Measurements from ENCODE around the gene FBXO39. TPM values are rescaled to one million over a fixed set of nuclear protein-coding genes. Genes with fewer than 3 reads are reported as not detected.
"Not testable (repeated sequence)": the region's sequence is repeated elsewhere in the genome, so short reads cannot be mapped to it uniquely, and the experiment has no call there.

FBXO39 gene
- total RNA-seq, 2 experiments from 2014 or later = not detected

DNA sequence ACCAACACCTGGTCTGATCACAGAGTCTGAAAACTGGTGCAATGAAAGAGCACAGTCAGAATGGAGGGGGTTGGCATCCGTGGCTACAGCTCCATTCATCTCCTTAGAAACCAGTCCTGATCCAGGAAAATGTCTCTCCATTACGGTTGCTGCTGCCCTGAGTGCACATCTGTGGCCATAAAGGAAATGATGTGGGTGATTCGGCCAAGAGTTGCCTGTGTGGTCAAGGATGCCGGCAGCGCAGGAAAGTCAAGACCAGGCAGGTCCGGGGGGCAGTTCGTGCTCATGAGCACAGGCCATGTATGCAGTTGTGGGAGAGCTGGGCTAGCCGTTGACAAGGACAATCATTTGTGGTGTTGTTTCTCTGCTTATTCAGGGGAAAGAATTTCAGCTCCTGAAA lies 14.2 kb upstream of the FBXO39 start:
- CTCF ChIA-PET = no interaction called here
- no peak overlapping the region for H3K27ac Mint-ChIP-seq
- no peak for DNase-seq
- no peaks in the 10 kb centered on the region for H3K27me3 Mint-ChIP-seq (ENCODE audit: low read depth)
- intact Hi-C loops (cut with micrococcal nuclease) = no loop called here
- H3K4me3 Mint-ChIP-seq = no peak overlapping the region
- peaks cover 13% of the 10 kb centered on the region for H3K4me1 Mint-ChIP-seq (ENCODE audit: low read depth)
- peaks cover 87% of the 10 kb centered on the region for H3K36me3 Mint-ChIP-seq (ENCODE audit: low read depth)
- H3K9me3 Mint-ChIP-seq = peaks cover 9% of the 10 kb centered on the region

- peaks cover 42% of the 10 kb centered on the region for H3K9me3 Mint-ChIP-seq
- CTCF ChIA-PET = no interaction called here
- H3K4me3 Mint-ChIP-seq = no peak overlapping the region
- no peaks in the 10 kb centered on the region for H3K4me1 Mint-ChIP-seq (ENCODE audit: low read depth)
- intact Hi-C loops (cut with micrococcal nuclease) = no loop called here
- peaks cover 92% of the 10 kb centered on the region for H3K36me3 Mint-ChIP-seq (ENCODE audit: low read depth)
- no peak overlapping the region for H3K27ac Mint-ChIP-seq
- no peaks in the 10 kb centered on the region for H3K27me3 Mint-ChIP-seq (ENCODE audit: low read depth)
- DNase-seq = no peak
These were observed 7.6 kb upstream of the FBXO39 start for GRCh38 chr17:6768447-6768846.

DNA sequence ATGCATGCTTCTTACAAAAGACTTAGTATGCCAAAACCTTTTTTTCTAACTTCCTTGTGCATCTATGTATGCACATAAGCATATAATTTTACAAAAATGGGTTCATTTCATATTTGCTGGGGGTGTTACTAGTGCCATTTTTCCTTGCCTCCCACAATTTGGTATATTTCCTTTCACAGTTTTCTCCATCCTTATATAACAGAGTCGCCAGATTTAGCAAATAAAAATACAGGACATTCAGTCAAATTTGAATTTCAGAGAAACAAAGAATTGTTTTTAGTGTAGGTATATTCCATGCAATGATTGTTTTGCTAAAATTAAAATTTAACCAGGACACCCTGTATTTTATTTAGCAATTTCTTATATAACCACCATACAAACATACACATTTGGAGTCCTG lies 4.0 kb upstream of the FBXO39 start:
- H3K36me3 Mint-ChIP-seq (ENCODE audit: low read depth) = peaks cover 75% of the 10 kb centered on the region
- CTCF ChIA-PET = no interaction called here
- no peak overlapping the region for H3K4me3 Mint-ChIP-seq
- no peak overlapping the region for H3K27ac Mint-ChIP-seq
- peaks cover 3% of the 10 kb centered on the region for H3K4me1 Mint-ChIP-seq (ENCODE audit: low read depth)
- no peak for DNase-seq
- H3K27me3 Mint-ChIP-seq (ENCODE audit: low read depth) = peaks cover 13% of the 10 kb centered on the region
- intact Hi-C loops (cut with micrococcal nuclease) = no loop called here
- peaks cover 49% of the 10 kb centered on the region for H3K9me3 Mint-ChIP-seq

DNA sequence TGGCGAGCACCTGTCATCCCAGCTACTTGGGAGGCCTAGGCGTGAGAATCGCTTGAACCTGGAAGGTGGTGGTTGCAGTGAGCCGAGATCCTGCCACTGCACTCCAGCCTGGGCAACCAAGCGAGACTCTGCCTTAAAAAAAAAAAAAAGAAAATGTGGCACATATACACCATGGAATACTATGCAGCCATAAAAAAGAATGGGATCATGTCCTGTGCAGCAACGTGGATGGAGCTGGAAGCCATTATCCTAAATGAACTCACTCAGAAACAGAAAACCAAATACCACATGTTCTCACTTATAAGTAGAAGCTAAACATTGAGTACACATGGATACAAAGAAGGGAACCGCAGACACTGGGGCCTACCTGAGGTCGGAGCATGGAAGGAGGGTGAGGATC lies 1.1 kb upstream of the FBXO39 start:
- H3K36me3 Mint-ChIP-seq (ENCODE audit: low read depth) = peaks cover 48% of the 10 kb centered on the region
- DNase-seq; H3K27ac Mint-ChIP-seq; H3K4me3 Mint-ChIP-seq; intact Hi-C loops (cut with micrococcal nuclease); H3K4me1 Mint-ChIP-seq (ENCODE audit: low read depth); CTCF ChIA-PET: not testable (repeated sequence)
- peaks cover 32% of the 10 kb centered on the region for H3K9me3 Mint-ChIP-seq
- H3K27me3 Mint-ChIP-seq (ENCODE audit: low read depth) = peaks cover 35% of the 10 kb centered on the region

DNA sequence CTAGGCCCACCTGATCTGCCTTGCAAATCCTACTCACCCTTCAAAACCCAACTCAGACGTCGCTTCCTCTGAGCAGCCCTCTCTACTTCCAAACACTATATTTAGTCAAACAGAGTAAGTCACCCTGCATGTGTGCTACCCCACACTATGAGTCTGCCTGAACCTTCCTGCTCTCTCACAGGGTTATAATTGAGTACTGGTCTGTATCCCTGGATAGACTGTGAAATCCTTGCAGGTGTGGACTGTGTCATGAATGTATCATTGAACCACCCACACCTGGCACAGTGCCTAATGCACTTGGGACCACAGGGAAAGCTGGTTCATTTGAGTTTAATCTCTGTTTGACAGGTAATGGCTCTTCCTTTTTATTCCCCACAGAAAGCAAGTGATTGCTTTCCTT lies 3.4 kb downstream of the FBXO39 start:
- H3K27ac Mint-ChIP-seq = no peak overlapping the region
- intact Hi-C loops (cut with micrococcal nuclease) = no loop called here
- peaks cover 55% of the 10 kb centered on the region for H3K27me3 Mint-ChIP-seq (ENCODE audit: low read depth)
- H3K36me3 Mint-ChIP-seq (ENCODE audit: low read depth) = peaks cover 6% of the 10 kb centered on the region
- H3K4me3 Mint-ChIP-seq = no peak overlapping the region
- peaks cover 12% of the 10 kb centered on the region for H3K9me3 Mint-ChIP-seq
- no peak for DNase-seq
- CTCF ChIA-PET = no interaction called here
- H3K4me1 Mint-ChIP-seq (ENCODE audit: low read depth) = peaks cover 3% of the 10 kb centered on the region

GRCh38 chr17:6780001-6780400 lies 4.0 kb downstream of the FBXO39 start:
- H3K27me3 Mint-ChIP-seq (ENCODE audit: low read depth) = peaks cover 54% of the 10 kb centered on the region
- CTCF ChIA-PET = no interaction called here
- intact Hi-C loops (cut with micrococcal nuclease) = no loop called here
- H3K36me3 Mint-ChIP-seq (ENCODE audit: low read depth) = peaks cover 3% of the 10 kb centered on the region
- DNase-seq = no peak
- H3K9me3 Mint-ChIP-seq = peaks cover 7% of the 10 kb centered on the region
- no peak overlapping the region for H3K27ac Mint-ChIP-seq
- H3K4me3 Mint-ChIP-seq = no peak overlapping the region
- H3K4me1 Mint-ChIP-seq (ENCODE audit: low read depth) = peaks cover 3% of the 10 kb centered on the region

- CTCF ChIA-PET = interaction anchor here (0.7 kb wide), 1 partner anchor 114 kb away, joined by 3 read pairs; no protein-coding TSS in a partner anchor
- no peak for DNase-seq
- Mint-ChIP-seq H3K27ac (no peak overlapping the region), H3K4me3 (no peak overlapping the region), H3K9me3 (peaks cover 4% of the 10 kb centered on the region), H3K36me3 (ENCODE audit: low read depth) (no peaks in the 10 kb centered on the region), H3K4me1 (ENCODE audit: low read depth) (peaks cover 6% of the 10 kb centered on the region), H3K27me3 (ENCODE audit: low read depth) (peaks cover 56% of the 10 kb centered on the region)
- intact Hi-C loops (cut with micrococcal nuclease) = no loop called here
These were observed 4.9 kb downstream of the FBXO39 start for GRCh38 chr17:6780886-6781285.

- Mint-ChIP-seq H3K4me1 (ENCODE audit: low read depth) (peaks cover 3% of the 10 kb centered on the region), H3K4me3 (no peak overlapping the region), H3K27me3 (ENCODE audit: low read depth) (peaks cover 55% of the 10 kb centered on the region), H3K36me3 (ENCODE audit: low read depth) (no peaks in the 10 kb centered on the region), H3K9me3 (peaks cover 4% of the 10 kb centered on the region), H3K27ac (no peak overlapping the region)
- CTCF ChIA-PET = no interaction called here
- no peak for DNase-seq
- intact Hi-C loops (cut with micrococcal nuclease) = no loop called here
These were observed 6.2 kb downstream of the FBXO39 start for GRCh38 chr17:6782244-6782643.

DNA sequence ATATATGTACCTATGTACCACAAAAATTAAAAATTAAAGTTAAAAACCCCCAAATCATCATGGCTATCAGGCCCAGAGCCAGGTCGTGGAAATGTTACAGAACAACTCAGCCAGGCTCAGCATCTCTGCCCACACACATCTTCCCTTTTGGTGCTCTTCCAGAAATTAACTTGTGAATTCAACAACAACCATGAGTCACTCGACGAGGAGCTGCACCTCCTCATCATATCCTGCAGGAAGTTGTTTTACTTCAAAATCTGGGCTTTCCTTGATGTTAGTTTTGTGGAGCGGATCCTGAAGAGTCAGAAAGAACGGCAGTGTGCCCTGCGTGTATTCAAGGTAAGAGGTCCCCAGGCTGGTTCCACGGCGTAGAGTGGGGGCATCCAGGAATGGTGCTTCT lies 10.6 kb downstream of the FBXO39 start:
- intact Hi-C loops (cut with micrococcal nuclease) = no loop called here
- Mint-ChIP-seq H3K27me3 (ENCODE audit: low read depth) (peaks cover 45% of the 10 kb centered on the region), H3K9me3 (no peaks in the 10 kb centered on the region)

GRCh38 chr17:6787081-6787693 lies 11.2 kb downstream of the FBXO39 start:
- intact Hi-C loops (cut with micrococcal nuclease) = no loop called here
- peaks cover 40% of the 10 kb centered on the region for H3K27me3 Mint-ChIP-seq (ENCODE audit: low read depth)
- H3K27ac Mint-ChIP-seq = no peak overlapping the region
- no peak for DNase-seq
- peaks cover 3% of the 10 kb centered on the region for H3K4me1 Mint-ChIP-seq (ENCODE audit: low read depth)
- H3K36me3 Mint-ChIP-seq (ENCODE audit: low read depth) = no peaks in the 10 kb centered on the region
- CTCF ChIA-PET = interaction anchor here (0.7 kb wide), 1 partner anchor 121 kb away, joined by 3 read pairs; no protein-coding TSS in a partner anchor
- no peaks in the 10 kb centered on the region for H3K9me3 Mint-ChIP-seq
- H3K4me3 Mint-ChIP-seq = no peak overlapping the region

More for the DNA sequence above, 10.6 kb downstream of the FBXO39 start:
- Mint-ChIP-seq H3K4me3 (no peak overlapping the region), H3K36me3 (ENCODE audit: low read depth) (no peaks in the 10 kb centered on the region), H3K4me1 (ENCODE audit: low read depth) (peaks cover 3% of the 10 kb centered on the region), H3K27ac (no peak overlapping the region)
- DNase-seq = no peak
- CTCF ChIA-PET = interaction anchor here (0.7 kb wide), 1 partner anchor 120 kb away, joined by 3 read pairs; no protein-coding TSS in a partner anchor

- CTCF ChIA-PET = no interaction called here
- peaks cover 3% of the 10 kb centered on the region for H3K4me1 Mint-ChIP-seq (ENCODE audit: low read depth)
- H3K4me3 Mint-ChIP-seq = no peak overlapping the region
- H3K36me3 Mint-ChIP-seq (ENCODE audit: low read depth) = no peaks in the 10 kb centered on the region
- H3K27ac Mint-ChIP-seq = no peak overlapping the region
- no peak for DNase-seq
- intact Hi-C loops (cut with micrococcal nuclease) = no loop called here
- H3K9me3 Mint-ChIP-seq = no peaks in the 10 kb centered on the region
- peaks cover 37% of the 10 kb centered on the region for H3K27me3 Mint-ChIP-seq (ENCODE audit: low read depth)
These were observed 13.1 kb downstream of the FBXO39 start for GRCh38 chr17:6789146-6789545.

DNA sequence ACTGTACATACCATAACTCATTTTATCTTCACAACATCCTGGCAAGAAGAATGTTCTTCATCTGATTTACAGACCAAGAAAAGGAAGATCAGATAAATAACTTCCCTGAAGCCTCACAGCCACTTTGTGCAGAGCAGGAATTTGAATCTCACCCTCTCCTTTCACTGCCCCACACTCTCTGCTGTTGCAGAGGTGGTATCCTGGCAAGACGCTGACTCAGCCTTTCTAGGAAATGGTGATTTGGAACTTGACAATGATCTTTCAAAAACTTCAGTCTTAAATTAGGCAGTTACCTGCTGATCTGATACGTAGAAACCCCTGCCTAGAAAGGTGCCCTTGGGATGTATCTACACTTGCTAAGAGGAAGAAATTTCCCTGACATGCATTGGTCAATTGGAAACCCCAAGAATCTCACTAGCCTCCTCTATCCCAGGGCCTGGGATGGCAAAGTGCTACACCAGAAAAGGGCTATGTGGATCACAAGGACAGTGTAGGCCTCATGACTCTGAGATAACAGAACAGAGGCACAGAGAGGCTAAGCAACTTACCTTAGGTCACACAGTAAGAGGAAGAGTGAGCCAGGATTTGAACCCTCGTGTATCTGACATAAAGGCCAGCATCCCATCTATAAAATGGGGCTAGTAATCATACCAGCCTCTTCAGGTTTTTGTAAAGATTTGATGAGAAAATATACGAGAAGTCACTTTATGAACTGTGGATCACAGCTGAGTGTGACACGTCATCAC lies 17.9 kb downstream of the FBXO39 start:
- no peak overlapping the region for H3K4me3 Mint-ChIP-seq
- no peak for DNase-seq
- intact Hi-C loops (cut with micrococcal nuclease) = no loop called here
- H3K4me1 Mint-ChIP-seq (ENCODE audit: low read depth) = no peaks in the 10 kb centered on the region
- H3K36me3 Mint-ChIP-seq (ENCODE audit: low read depth) = no peaks in the 10 kb centered on the region
- H3K27me3 Mint-ChIP-seq (ENCODE audit: low read depth) = peaks cover 18% of the 10 kb centered on the region
- CTCF ChIA-PET = no interaction called here
- H3K27ac Mint-ChIP-seq = no peak overlapping the region
- no peaks in the 10 kb centered on the region for H3K9me3 Mint-ChIP-seq

Data from activated naive CD4-positive, alpha-beta T cell treated with anti-CD3 and anti-CD28 coated beads for 36 hours (primary cell).